GM12891 (cell line): ENCODE measurements around the gene BCAS1.

Experiments used
- PAX5 ChIP-seq: IDR thresholded peaks from 2 replicates; pipeline ENCODE4 v1.6.1; 2011; ENCODE audit warnings: low read length, moderate library complexity, mild to moderate bottlenecking; ENCODE audit not compliant: insufficient read depth, severe bottlenecking
- POLR2A ChIP-seq: IDR thresholded peaks from 2 replicates; pipeline ENCODE4 v1.6.1; 2011; ENCODE audit warnings: low read depth, low read length, control low read depth
- POLR2AphosphoS5 ChIP-seq: IDR thresholded peaks from 2 replicates; pipeline ENCODE4 v1.6.1; 2011; ENCODE audit warnings: low read depth, low read length, control low read depth
- SPI1 ChIP-seq: IDR thresholded peaks from 2 replicates; pipeline ENCODE4 v1.6.1; 2011; ENCODE audit warnings: low read depth, low read length, control low read depth
- TAF1 ChIP-seq: IDR thresholded peaks from 2 replicates; pipeline ENCODE4 v1.6.1; 2011; ENCODE audit warnings: low read depth, low read length, control low read depth

DNA sequence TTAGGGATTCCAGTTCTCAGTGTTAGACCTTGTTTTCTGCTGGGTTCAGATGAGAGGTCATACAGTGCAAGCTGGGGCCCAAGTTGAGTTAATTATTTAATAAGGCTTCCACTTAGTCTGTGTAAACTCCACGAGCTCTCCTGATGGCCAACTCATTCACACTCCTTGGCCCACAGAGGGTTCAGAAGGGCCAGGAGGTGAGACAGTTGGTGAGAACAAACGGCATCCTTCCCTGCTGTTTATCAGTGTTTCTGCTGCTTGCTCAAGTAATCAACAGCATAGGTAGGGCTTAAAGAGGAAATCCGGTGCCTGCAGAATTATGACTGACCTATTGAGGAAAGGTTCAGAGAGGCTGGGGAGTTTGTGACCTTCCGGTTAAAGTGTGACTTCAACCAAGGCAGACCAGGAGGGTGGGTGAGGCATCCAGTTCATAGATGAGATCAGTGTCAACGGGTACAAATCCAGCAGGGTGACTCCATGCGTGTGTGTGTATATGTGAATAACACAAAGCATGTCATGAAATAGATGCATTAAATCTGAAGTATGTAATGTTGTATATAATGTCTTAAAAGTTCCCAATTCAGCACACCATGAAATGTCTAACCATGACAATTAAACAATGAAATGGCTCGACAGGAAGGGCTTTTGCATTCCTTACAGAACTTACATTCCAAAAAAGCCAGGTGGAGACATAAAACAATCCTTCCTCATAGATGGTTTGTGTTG, 37.4 kb upstream of the BCAS1 start:
- TF ChIP-seq POLR2A (no peak), TAF1 (no peak), POLR2AphosphoS5 (no peak), PAX5 (no peak), SPI1 (no peak)
